ENCODE data around the gene MT1B.

DNA sequence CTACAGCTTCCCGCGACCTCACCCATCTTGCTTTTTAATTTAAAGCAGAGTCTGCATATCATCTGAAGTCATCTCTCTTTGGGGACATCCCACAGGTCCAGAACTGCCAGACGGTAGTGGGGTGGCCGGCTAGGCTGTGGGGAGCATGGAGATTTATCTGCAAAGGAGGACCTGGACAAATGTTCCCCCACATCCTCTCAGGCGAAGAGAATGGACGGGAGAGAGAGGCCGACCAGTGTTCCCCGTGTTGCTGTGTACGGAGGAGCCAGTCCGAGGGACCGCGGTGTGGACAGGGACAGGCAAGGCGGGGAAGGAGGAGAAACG lies 19.9 kb upstream of the MT1B start:
- TF ChIP-seq GATA2 (IDR thresholded peaks at IDR 0.05; ENCODE audit: low read depth, low read length): no peak
- TF ChIP-seq GATA3 (IDR thresholded peaks at IDR 0.05; ENCODE audit: low read depth, low read length): no peak

Measured in SH-SY5Y (cell line).